GM18907 (cell line): ENCODE measurements around the gene AMMECR1.
"Not testable (repeated sequence)": the region's sequence is repeated elsewhere in the genome, so short reads cannot be mapped to it uniquely, and the experiment has no call there.

ENCODE experiments used
- ATAC-seq: cut with Tn5 transposase; IDR thresholded peaks from one replicate; pipeline ENCODE4 v1.9.1; 2021; ENCODE audit warnings: mild to moderate bottlenecking, moderate library complexity; ENCODE audit not compliant: unreplicated experiment

The AMMECR1 gene

GRCh38 chrX:110258552-110258951 lies 59.3 kb downstream of the AMMECR1 start:
- no peak for ATAC-seq

- ATAC-seq, result no peak
These were observed 60.0 kb downstream of the AMMECR1 start for GRCh38 chrX:110257889-110258288.

DNA sequence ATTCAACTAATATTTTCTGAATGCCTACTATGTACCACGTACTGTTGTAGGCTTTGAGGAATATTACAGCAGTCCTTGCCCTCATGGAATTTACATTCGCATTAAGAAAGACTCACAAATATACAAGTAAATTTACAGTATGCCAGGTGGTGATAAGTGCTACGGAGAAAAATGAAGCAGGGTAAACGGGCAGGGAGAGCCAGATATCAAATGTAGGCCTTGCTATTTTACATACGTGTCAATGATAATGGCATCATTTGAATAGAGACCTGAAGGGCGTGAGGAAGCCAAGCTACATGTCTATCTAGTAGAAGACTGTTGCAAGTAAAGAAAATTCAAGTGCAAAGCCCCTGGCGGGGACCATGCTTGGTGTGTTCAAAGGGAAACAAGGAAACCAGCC lies 65.2 kb downstream of the AMMECR1 start:
- no peak for ATAC-seq

DNA sequence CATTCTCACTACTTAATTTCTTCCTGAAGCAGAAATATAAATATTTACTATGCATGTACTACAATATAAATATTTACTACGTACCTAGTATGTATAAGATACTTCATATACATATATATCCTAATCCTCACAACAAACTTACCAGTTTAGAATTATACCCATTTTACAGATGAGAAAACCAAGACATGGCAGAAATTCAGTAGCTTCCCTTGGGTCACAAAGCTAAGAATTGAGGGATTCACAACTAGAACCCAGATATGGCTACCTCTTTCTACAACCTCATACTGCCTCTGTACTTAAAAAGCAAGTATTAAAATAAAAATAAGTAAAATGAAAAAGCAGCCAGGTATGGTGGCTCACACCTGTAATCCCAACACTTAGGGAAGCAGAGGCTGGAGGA lies 65.9 kb downstream of the AMMECR1 start:
- no peak for ATAC-seq

DNA sequence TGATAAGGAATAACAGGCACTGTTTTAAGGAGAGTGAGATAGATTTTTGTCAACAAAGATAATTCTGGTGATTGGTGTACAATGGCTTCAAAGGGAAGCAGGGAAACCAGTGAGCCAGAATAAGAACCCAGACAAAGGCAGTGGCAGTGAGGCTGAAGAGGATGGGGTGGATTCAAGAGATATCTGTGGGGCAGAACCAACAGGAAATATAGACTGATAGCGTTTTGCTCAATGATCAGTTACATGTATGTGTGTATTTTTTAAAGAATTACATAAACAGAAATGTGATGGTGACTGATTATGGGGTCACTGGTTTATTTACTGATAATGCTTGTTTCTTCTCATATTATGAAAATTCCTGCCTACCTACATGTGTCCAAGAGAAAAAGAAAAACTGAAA lies 66.4 kb downstream of the AMMECR1 start:
- no peak for ATAC-seq

GRCh38 chrX:110250847-110251246 lies 67.0 kb downstream of the AMMECR1 start:
- ATAC-seq, result no peak

DNA sequence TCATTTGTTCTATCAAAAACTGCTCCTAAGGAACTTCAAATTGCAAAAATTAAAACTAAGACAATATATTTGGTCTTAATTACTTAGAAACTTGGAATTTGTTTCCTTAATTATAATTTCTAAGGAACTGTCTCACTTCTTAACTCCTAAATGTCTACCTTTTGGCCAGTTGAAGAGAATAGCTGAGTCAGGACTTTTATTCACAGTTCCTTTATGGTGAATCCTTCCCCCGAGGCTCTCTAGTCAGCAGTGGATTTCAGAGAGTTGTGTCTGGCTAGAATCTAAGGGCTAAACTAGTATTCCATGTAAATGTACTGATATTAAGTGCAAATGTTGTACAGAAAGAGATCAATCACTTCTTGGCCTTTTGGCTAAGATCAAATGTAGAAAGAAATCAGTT lies 69.3 kb downstream of the AMMECR1 start:
- no peak for ATAC-seq

- no peak for ATAC-seq
These were observed 72.9 kb downstream of the AMMECR1 start for GRCh38 chrX:110245011-110245410.

DNA sequence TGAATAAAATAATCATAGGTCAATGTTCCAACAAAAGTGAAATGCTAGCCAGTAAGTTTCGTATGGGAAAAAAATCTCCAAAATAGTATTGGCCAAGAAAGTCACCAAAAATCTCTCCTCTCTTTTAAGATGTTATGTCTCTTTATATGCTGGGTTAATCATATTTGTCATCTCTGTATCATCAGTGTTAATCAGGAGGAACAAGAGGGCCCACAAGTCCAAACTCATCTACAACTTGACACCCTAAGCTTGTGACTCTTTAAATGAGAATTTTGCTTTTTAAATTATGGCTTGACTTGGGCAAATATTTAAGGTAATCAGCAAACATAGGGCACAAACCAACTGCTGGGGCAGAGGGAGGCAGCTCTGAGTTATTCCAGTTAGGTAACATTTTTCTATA lies 75.5 kb downstream of the AMMECR1 start:
- ATAC-seq, result no peak

- no peak for ATAC-seq
These were observed 76.1 kb downstream of the AMMECR1 start for GRCh38 chrX:110241816-110242215.

DNA sequence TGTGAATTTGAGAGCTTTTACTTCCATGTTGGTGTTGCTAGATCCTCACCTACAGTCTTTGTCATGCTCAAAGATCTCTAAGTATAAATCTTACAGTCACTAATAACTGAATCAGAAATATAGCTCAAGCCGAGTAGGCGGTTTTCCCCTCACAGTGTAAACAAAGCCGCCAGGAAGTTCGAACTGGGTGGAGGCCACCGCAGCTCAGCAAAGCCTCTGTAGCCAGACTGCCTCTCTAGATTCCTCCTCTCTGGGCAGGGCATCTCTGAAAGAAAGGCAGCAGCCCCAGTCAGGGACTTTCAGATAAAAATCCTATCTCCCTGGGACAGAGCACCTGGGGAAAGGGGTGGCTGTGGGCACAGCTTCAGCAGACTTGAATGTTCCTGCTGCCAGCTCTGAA lies 79.6 kb downstream of the AMMECR1 start:
- ATAC-seq, result not testable (repeated sequence)

GRCh38 chrX:110231485-110231884 lies 86.4 kb downstream of the AMMECR1 start:
- ATAC-seq, result not testable (repeated sequence)

DNA sequence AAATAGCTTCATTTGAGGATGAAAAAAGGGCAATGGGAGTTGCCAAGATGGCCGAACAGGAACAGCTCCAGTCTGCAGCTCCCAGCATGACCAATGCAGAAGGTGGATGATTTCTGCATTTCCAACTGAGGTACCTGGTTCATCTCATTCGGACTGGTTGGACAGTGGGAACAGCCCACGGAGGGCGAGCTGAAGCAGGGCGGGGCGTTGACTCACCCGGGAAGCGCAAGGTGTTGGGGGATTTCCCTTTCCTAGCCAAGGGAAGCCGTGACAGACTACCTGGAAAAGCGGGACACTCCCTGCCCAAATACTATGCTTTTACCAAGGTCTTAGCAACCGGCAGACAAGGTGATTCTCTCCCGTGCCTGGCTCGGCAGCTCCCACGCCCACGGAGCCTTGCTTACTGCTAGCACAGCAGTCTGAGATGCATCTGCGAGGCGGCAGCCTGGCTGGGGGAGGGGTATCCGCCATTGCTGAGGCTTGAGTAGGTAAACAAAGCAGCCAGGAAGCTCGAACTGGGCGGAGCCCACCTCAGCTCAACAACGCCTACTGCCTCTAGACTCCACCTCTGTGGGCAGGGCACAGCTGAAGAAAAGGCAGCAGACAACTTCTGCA lies 88.3 kb downstream of the AMMECR1 start:
- not testable (repeated sequence) for ATAC-seq

DNA sequence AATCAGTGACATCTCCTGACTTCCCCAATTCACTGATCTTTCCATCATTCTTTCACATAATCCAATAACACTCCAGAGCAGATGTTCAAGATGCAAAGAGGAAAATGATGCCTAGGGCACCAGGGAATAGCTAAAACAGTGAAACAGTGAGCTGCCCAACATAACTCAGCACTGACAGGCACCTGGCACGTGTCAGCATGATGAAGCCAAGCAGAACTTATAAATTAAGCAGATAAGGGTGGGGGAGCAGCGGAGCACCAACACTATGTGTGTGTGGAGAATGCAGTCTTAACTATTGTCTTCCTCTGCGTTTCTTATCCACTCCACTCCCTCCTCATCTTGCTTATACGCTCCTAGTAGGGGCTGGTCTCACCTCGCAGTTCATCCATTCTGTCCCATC lies 89.4 kb downstream of the AMMECR1 start:
- no peak for ATAC-seq

GRCh38 chrX:110226931-110227330 lies 91.0 kb downstream of the AMMECR1 start:
- ATAC-seq, result no peak

- no peak for ATAC-seq
These were observed 92.8 kb downstream of the AMMECR1 start for GRCh38 chrX:110224926-110225617.

DNA sequence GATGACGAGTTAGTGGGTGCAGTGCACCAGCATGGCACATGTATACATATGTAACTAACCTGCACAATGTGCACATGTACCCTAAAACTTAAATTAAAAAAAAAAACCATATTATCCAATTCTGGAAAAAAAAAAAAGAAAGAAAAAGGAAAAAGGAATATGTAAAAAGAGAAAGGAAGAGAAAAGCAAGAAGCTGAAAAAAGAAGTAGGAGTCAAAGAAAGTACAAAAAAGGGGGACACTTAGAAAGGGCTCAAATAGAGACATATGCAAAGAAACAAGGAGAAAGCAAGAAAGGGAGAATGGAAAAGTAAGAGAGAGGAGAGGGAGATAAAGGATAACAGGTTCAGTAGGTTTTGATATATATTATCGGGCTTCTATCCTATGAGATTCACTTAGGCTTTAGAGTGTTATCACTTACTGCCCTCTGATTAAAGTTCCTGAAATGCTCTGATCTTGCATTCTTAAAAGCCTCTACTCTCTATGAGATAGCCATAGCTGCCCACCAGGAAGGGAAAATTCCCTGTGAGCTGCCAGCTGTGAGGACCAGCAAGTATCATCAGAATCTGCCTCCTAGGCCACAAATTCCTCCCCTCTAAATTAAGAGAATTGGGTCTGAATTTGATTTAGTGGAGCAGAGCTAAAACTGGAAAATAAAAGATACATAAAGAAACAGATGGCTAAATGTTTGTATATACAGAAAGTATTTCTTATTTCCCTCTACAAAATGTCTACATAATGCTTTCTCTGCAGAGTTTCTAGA lies 95.2 kb downstream of the AMMECR1 start:
- ATAC-seq, result no peak

GRCh38 chrX:110219920-110220319 lies 98.0 kb downstream of the AMMECR1 start:
- ATAC-seq, result no peak

GRCh38 chrX:110218591-110218990 lies 99.3 kb downstream of the AMMECR1 start:
- ATAC-seq, result no peak

DNA sequence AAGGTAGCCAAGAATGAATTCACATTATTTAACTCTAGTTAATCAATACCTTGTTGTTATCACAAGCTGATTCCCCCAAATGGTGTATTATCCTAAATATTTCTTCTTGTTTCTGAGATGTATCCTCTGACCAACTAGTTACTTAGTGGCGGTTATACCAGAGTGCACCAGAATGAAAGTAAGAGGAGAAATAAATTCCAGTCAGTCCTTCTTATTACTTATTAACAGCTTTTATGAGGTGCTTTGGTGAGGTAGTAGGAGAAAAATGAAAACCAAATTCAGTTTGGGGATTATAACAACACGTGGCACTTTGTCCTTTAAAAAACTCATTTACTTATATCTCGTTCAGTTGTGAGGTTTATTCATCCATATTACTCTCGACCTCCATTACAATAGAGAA lies 101.9 kb downstream of the AMMECR1 start:
- no peak for ATAC-seq

DNA sequence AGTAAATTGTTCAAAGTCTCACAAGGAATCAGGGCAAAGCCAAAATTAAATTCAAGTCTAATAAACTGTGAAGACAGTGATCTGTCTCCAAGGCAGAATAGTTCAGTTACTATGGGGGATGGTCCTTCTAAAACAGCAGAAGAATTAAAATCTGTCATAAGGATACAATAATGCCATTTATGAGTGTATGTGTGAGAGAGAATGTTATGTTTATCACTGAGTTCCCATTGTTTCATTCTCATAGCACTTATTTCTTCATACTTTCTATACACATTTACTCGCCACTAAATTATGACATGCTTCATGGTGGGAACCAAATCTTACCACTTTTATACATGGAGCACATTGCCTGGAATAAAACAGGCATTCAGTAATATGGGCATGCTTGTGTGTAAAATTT lies 102.5 kb downstream of the AMMECR1 start:
- no peak for ATAC-seq

DNA sequence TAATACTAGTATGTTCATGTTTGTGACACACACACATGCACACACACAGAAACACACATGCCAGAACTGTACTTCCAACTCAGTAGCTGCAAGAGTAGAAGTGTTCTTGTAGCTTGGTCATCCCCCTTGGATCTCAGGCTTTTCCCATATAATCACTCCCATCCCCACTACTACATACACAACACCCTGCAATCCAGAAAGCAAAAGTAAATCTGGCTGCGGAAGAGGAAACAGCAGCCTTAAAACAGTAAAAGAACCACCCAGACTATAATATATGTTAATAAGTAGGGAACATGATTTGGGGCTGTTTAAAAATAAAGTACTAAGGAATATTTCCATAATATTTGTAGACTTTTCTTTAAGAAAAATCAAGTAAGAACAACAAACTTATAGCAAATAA lies 103.2 kb downstream of the AMMECR1 start:
- no peak for ATAC-seq
